Naive B cell (primary cell): ENCODE results near the gene PNMA8A. TPM values are rescaled to one million over a fixed set of nuclear protein-coding genes. Genes with fewer than 3 reads are reported as not detected.

Source experiments
- ATAC-seq, 2 donors: fragments of 150-1000 bp; cut with Tn5 transposase; 2 replicates each; pipeline ENCODE4 v1.10.0; 2021; ENCODE audit warnings: low read depth in 2 of 2, mild to moderate bottlenecking in 2 of 2, moderate library complexity in 2 of 2
- DNase-seq: peaks from one replicate; pipeline ENCODE4 v3.0.0; 2022
- H3K27ac Mint-ChIP-seq, 6 donors: one replicate each; pipeline ENCODE4 v1.8.0; 2020 to 2022; ENCODE audit warnings: mild to moderate bottlenecking in 6 of 6, mixed read lengths in 6 of 6, moderate library complexity in 5 of 6, inconsistent platforms in 2 of 6
- H3K27me3 Mint-ChIP-seq, 3 donors: one replicate each; pipeline ENCODE4 v1.8.0; 2021 to 2022; ENCODE audit warnings: mixed read lengths in 3 of 3, mild to moderate bottlenecking in 1 of 3
- H3K36me3 Mint-ChIP-seq, 2 donors: one replicate each; pipeline ENCODE4 v1.8.0; 2020 to 2022; ENCODE audit warnings: mixed read lengths in 2 of 2, inconsistent platforms in 1 of 2, mild to moderate bottlenecking in 1 of 2
- H3K4me1 Mint-ChIP-seq, 3 donors: one replicate each; pipeline ENCODE4 v1.8.0; 2020 to 2022; ENCODE audit warnings: mixed read lengths in 3 of 3, inconsistent platforms in 1 of 3, mild to moderate bottlenecking in 1 of 3, moderate library complexity in 1 of 3
- H3K4me3 Mint-ChIP-seq, 8 donors: one replicate each; pipeline ENCODE4 v1.8.0; 2020 to 2022; ENCODE audit warnings: mild to moderate bottlenecking in 8 of 8, mixed read lengths in 8 of 8, moderate library complexity in 8 of 8, inconsistent platforms in 2 of 8
- H3K9me3 Mint-ChIP-seq, 7 donors: one replicate each; pipeline ENCODE4 v1.8.0; 2020 to 2022; ENCODE audit warnings: mixed read lengths in 7 of 7, mild to moderate bottlenecking in 5 of 7, inconsistent platforms in 2 of 7, moderate library complexity in 1 of 7
- polyA plus RNA-seq, 6 donors: library from polyadenylated mRNA; unstranded; fragments of 300-500 nt; fragmentation: Illumina TruSeq; gene quantifications; one replicate each; pipeline ENCODE4 v1.2.3, GENCODE V29; 2021; ENCODE audit warnings: low read depth in 6 of 6

Gene PNMA8A
- polyA plus RNA-seq, 6 donors from 2014 or later = not detected

- H3K4me3 Mint-ChIP-seq = peak overlapping the region in 1 of 8 donors; percentile 7
- H3K27me3 Mint-ChIP-seq = peaks cover 68 to 87% (median 78%) of the 10 kb centered on the region in 3 donors
- DNase-seq (no peak), ATAC-seq (no peak)
- peak overlapping the region in 3 of 6 donors; percentile 6 to 54 (median 24) for H3K27ac Mint-ChIP-seq
- peaks cover 0 to 9% (median 4%) of the 10 kb centered on the region in 7 donors for H3K9me3 Mint-ChIP-seq
- peaks cover 19 to 47% (median 44%) of the 10 kb centered on the region in 3 donors for H3K4me1 Mint-ChIP-seq
- peaks cover 0 to 17% of the 10 kb centered on the region in 2 donors for H3K36me3 Mint-ChIP-seq
Measured at GRCh38 chr19:46488551-46488950, 17.2 kb upstream of the PNMA8A start.

- peak; percentile 48 for DNase-seq
- Mint-ChIP-seq H3K27ac (peak overlapping the region in 1 of 6 donors; percentile 24), H3K4me3 (peak overlapping the region in 3 of 8 donors; percentile 7 to 40 (median 30)), H3K27me3 (peaks cover 73 to 84% (median 74%) of the 10 kb centered on the region in 3 donors), H3K9me3 (peaks cover 0 to 9% (median 4%) of the 10 kb centered on the region in 7 donors), H3K4me1 (peaks cover 19 to 43% (median 41%) of the 10 kb centered on the region in 3 donors), H3K36me3 (peaks cover 0 to 17% of the 10 kb centered on the region in 2 donors)
- ATAC-seq = peak; percentile 65 to 69
Measured at GRCh38 chr19:46487802-46488445, 16.6 kb upstream of the PNMA8A start.

- Mint-ChIP-seq H3K27ac (peak overlapping the region in 1 of 6 donors; percentile 92), H3K36me3 (peaks cover 0 to 17% of the 10 kb centered on the region in 2 donors), H3K9me3 (peaks cover 0 to 9% (median 4%) of the 10 kb centered on the region in 7 donors), H3K27me3 (peaks cover 72 to 87% (median 77%) of the 10 kb centered on the region in 3 donors), H3K4me3 (no peak overlapping the region), H3K4me1 (peaks cover 19 to 40% (median 39%) of the 10 kb centered on the region in 3 donors)
- DNase-seq (no peak), ATAC-seq (no peak)
Measured at GRCh38 chr19:46487178-46487801, 15.9 kb upstream of the PNMA8A start.

- ATAC-seq = no peak
- DNase-seq = no peak
- H3K36me3 Mint-ChIP-seq = peaks cover 0 to 15% of the 10 kb centered on the region in 2 donors
- H3K9me3 Mint-ChIP-seq = peaks cover 0 to 8% (median 4%) of the 10 kb centered on the region in 7 donors
- H3K4me3 Mint-ChIP-seq = no peak overlapping the region
- no peak overlapping the region for H3K27ac Mint-ChIP-seq
- H3K27me3 Mint-ChIP-seq = peaks cover 68 to 87% (median 68%) of the 10 kb centered on the region in 3 donors
- H3K4me1 Mint-ChIP-seq = peaks cover 19 to 39% (median 39%) of the 10 kb centered on the region in 3 donors
Measured at GRCh38 chr19:46486358-46486757, 15.0 kb upstream of the PNMA8A start.

- peaks cover 59 to 81% (median 62%) of the 10 kb centered on the region in 3 donors for H3K27me3 Mint-ChIP-seq
- H3K4me1 Mint-ChIP-seq = peaks cover 7 to 28% (median 25%) of the 10 kb centered on the region in 3 donors
- H3K36me3 Mint-ChIP-seq = no peaks in the 10 kb centered on the region
- DNase-seq = no peak
- H3K9me3 Mint-ChIP-seq = no peaks in the 10 kb centered on the region
- no peak overlapping the region for H3K4me3 Mint-ChIP-seq
- H3K27ac Mint-ChIP-seq = no peak overlapping the region
- ATAC-seq = no peak
Measured at GRCh38 chr19:46484656-46485055, 13.3 kb upstream of the PNMA8A start.

GRCh38 chr19:46482631-46483030, 11.3 kb upstream of the PNMA8A start:
- peaks cover 39 to 75% (median 47%) of the 10 kb centered on the region in 3 donors for H3K27me3 Mint-ChIP-seq
- no peak for ATAC-seq
- peaks cover 0 to 11% (median 9%) of the 10 kb centered on the region in 3 donors for H3K4me1 Mint-ChIP-seq
- no peak overlapping the region for H3K27ac Mint-ChIP-seq
- no peaks in the 10 kb centered on the region for H3K36me3 Mint-ChIP-seq
- H3K9me3 Mint-ChIP-seq = no peaks in the 10 kb centered on the region
- H3K4me3 Mint-ChIP-seq = no peak overlapping the region
- no peak for DNase-seq

GRCh38 chr19:46481947-46482346, 10.6 kb upstream of the PNMA8A start:
- H3K36me3 Mint-ChIP-seq = no peaks in the 10 kb centered on the region
- ATAC-seq = no peak

GRCh38 chr19:46481223-46481848, 10.0 kb upstream of the PNMA8A start:
- H3K4me3 Mint-ChIP-seq = no peak overlapping the region
- H3K9me3 Mint-ChIP-seq = no peaks in the 10 kb centered on the region
- ATAC-seq (no peak), DNase-seq (no peak)
- H3K4me1 Mint-ChIP-seq = peaks cover 0 to 2% (median 0%) of the 10 kb centered on the region in 3 donors
- H3K27me3 Mint-ChIP-seq = peaks cover 26 to 66% (median 34%) of the 10 kb centered on the region in 3 donors
- H3K36me3 Mint-ChIP-seq = no peaks in the 10 kb centered on the region
- H3K27ac Mint-ChIP-seq = no peak overlapping the region

More at GRCh38 chr19:46481947-46482346, 10.6 kb upstream of the PNMA8A start:
- H3K27ac Mint-ChIP-seq = no peak overlapping the region
- no peak for DNase-seq
- H3K27me3 Mint-ChIP-seq = peaks cover 32 to 72% (median 40%) of the 10 kb centered on the region in 3 donors
- no peak overlapping the region for H3K4me3 Mint-ChIP-seq
- H3K4me1 Mint-ChIP-seq = peaks cover 0 to 5% (median 2%) of the 10 kb centered on the region in 3 donors
- H3K9me3 Mint-ChIP-seq = no peaks in the 10 kb centered on the region

- no peaks in the 10 kb centered on the region for H3K9me3 Mint-ChIP-seq
- H3K27me3 Mint-ChIP-seq = peaks cover 21 to 63% (median 28%) of the 10 kb centered on the region in 3 donors
- ATAC-seq (no peak), DNase-seq (no peak)
- H3K4me1 Mint-ChIP-seq = peaks cover 0 to 2% (median 0%) of the 10 kb centered on the region in 3 donors
- no peaks in the 10 kb centered on the region for H3K36me3 Mint-ChIP-seq
- no peak overlapping the region for H3K27ac Mint-ChIP-seq
- no peak overlapping the region for H3K4me3 Mint-ChIP-seq
Measured at GRCh38 chr19:46480415-46480814, 9.1 kb upstream of the PNMA8A start.

- Mint-ChIP-seq H3K4me3 (no peak overlapping the region), H3K9me3 (peaks cover 0 to 2% (median 0%) of the 10 kb centered on the region in 7 donors), H3K36me3 (no peaks in the 10 kb centered on the region), H3K27ac (no peak overlapping the region), H3K4me1 (peaks cover 0 to 2% (median 0%) of the 10 kb centered on the region in 3 donors), H3K27me3 (peaks cover 24 to 61% (median 29%) of the 10 kb centered on the region in 3 donors)
- peak in 1 of 2 donors; percentile 14 for ATAC-seq
- DNase-seq = no peak
Measured at GRCh38 chr19:46478356-46478986, 7.1 kb upstream of the PNMA8A start.

- H3K27ac Mint-ChIP-seq = no peak overlapping the region
- DNase-seq (no peak), ATAC-seq (no peak)
- H3K27me3 Mint-ChIP-seq = peaks cover 30 to 59% (median 32%) of the 10 kb centered on the region in 3 donors
- H3K9me3 Mint-ChIP-seq = peaks cover 0 to 4% (median 0%) of the 10 kb centered on the region in 7 donors
- H3K36me3 Mint-ChIP-seq = no peaks in the 10 kb centered on the region
- H3K4me3 Mint-ChIP-seq = no peak overlapping the region
- peaks cover 0 to 2% (median 0%) of the 10 kb centered on the region in 3 donors for H3K4me1 Mint-ChIP-seq
Measured at GRCh38 chr19:46475986-46476385, 4.6 kb upstream of the PNMA8A start.

GRCh38 chr19:46474211-46474610, 2.8 kb upstream of the PNMA8A start:
- H3K27ac Mint-ChIP-seq = no peak overlapping the region
- ATAC-seq (no peak), DNase-seq (no peak)
- H3K36me3 Mint-ChIP-seq = peaks cover 0 to 7% of the 10 kb centered on the region in 2 donors
- peaks cover 0 to 2% (median 0%) of the 10 kb centered on the region in 3 donors for H3K4me1 Mint-ChIP-seq
- peaks cover 0 to 4% (median 0%) of the 10 kb centered on the region in 7 donors for H3K9me3 Mint-ChIP-seq
- H3K4me3 Mint-ChIP-seq = no peak overlapping the region
- H3K27me3 Mint-ChIP-seq = peaks cover 25 to 66% (median 41%) of the 10 kb centered on the region in 3 donors

- no peak for DNase-seq
- ATAC-seq = no peak
- peaks cover 0 to 4% (median 0%) of the 10 kb centered on the region in 7 donors for H3K9me3 Mint-ChIP-seq
- no peaks in the 10 kb centered on the region for H3K4me1 Mint-ChIP-seq
- peak overlapping the region in 2 of 8 donors; percentile 5 to 40 for H3K4me3 Mint-ChIP-seq
- H3K27ac Mint-ChIP-seq = no peak overlapping the region
- H3K36me3 Mint-ChIP-seq = peaks cover 0 to 7% of the 10 kb centered on the region in 2 donors
- peaks cover 21 to 58% (median 48%) of the 10 kb centered on the region in 3 donors for H3K27me3 Mint-ChIP-seq
Measured at GRCh38 chr19:46472592-46472991, 1.2 kb upstream of the PNMA8A start.
